ENCODE results near the gene CACNB1.

Gene CACNB1

DNA sequence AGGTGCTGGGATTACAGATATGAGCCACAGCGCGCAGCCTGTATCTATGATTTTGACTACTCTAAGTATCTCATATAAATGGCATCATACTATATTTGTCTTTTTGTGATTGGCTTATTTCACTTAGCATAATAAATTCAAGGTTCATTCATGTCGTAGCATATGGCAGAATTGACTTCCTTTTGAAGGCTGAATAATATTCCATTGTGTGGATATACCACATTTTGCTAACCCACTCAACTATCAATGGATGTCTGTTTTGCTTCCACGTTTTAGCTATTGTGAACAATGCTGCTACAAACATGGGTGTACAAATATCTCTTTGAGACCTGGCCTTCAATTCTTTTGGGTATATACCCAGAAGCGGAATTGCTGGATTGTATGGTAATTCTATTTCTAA lies 56.2 kb downstream of the CACNB1 start:
- H3K4me3 ChIP-seq (ENCODE audit: control insufficient read depth, low read depth, low read length): no peak overlapping the region
- no peak for DNase-seq (ENCODE audit: low read depth)
- TF ChIP-seq, protein P1, sequence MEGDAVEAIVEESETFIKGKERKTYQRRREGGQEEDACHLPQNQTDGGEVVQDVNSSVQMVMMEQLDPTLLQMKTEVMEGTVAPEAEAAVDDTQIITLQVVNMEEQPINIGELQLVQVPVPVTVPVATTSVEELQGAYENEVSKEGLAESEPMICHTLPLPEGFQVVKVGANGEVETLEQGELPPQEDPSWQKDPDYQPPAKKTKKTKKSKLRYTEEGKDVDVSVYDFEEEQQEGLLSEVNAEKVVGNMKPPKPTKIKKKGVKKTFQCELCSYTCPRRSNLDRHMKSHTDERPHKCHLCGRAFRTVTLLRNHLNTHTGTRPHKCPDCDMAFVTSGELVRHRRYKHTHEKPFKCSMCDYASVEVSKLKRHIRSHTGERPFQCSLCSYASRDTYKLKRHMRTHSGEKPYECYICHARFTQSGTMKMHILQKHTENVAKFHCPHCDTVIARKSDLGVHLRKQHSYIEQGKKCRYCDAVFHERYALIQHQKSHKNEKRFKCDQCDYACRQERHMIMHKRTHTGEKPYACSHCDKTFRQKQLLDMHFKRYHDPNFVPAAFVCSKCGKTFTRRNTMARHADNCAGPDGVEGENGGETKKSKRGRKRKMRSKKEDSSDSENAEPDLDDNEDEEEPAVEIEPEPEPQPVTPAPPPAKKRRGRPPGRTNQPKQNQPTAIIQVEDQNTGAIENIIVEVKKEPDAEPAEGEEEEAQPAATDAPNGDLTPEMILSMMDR (IDR thresholded peaks at IDR 0.05; ENCODE audit: control insufficient read depth, insufficient read depth, low read depth, low read length, missing control alignments): no peak

DNA sequence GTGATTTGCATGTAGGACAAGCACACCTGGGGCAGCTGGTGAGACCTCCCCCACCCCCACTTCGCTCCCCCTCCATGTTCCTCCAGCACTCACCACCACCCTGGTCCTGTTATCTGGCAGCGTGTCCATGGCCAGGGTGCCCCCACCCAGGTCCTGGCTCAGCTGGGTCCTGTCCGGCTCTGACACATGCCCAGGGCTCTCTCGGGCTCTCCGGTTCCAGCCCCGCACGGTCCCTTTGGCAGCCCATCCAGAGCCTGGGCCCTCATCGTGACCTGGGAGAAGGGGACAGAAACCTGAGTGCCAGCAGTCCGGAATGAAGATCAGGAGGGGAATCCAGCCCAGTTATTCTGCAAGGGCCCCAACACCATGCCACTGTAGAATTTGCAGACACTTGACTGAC lies 57.9 kb downstream of the CACNB1 start:
- DNase-seq (ENCODE audit: low read depth): no peak
- TF ChIP-seq, protein P1 (IDR thresholded peaks at IDR 0.05; ENCODE audit: control insufficient read depth, insufficient read depth, low read depth, low read length, missing control alignments): no peak
- H3K4me3 ChIP-seq (ENCODE audit: control insufficient read depth, low read depth, low read length): no peak overlapping the region

DNA sequence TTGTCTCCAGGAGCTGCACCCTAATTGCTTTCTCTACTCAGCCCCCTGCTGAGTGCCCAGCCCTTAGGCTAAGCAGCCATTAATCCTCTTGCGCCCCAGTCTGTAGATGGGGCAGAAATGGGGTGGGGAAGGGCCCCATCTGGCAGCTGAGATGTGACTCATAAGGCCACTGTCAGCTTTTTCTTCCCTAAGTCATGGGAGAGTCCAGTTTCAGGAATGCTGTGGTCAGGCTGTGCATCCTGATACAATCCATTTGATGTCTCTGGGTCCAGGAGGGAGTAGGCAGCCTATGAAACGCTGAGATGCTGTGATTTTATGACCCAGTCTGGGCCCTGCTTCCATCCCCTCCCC lies 58.3 kb downstream of the CACNB1 start:
- H3K4me3 ChIP-seq (ENCODE audit: control insufficient read depth, low read depth, low read length): peak overlapping the region; percentile 4; the same call in 1 of the 2 replicates
- DNase-seq (ENCODE audit: low read depth): peak; percentile 70
- TF ChIP-seq, protein P1 (IDR thresholded peaks at IDR 0.05; ENCODE audit: control insufficient read depth, insufficient read depth, low read depth, low read length, missing control alignments): no peak

DNA sequence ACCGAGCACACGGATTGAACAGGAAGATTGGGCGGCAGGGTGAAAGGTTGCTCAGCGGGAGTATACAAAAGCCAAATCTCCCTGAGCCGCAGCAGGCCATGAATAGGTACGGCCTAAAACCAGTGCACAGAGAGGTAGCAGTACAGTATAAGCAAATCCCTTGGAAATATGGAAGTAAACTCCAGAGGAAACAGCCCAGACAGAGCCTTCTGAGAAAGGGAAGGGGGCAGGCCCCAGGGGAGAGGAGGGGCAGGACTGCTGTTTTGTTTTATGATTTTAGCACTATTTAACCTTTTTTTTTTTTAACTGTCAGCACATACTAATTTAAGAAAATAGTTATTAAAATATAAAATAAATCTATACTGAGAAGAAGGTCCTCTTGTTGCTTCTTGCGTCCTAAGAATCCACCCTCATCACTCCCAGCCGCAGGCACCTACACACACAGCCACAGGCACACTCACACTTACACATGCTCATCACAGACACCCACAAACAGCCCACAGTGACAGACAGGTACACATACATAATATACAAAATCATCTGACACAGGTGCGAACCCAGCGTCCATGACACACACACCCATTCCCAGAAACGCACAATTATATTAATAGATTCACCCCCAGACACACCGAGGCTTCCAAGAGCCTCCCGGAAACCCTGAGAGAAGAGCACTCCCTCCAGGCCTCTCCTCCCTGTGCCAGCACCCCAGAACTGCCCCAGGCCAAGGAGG lies 58.9 kb downstream of the CACNB1 start:
- TF ChIP-seq, protein P1 (IDR thresholded peaks at IDR 0.05; ENCODE audit: control insufficient read depth, insufficient read depth, low read depth, low read length, missing control alignments): no peak
- peak overlapping the region; percentile 4; the same call in 1 of the 2 replicates for H3K4me3 ChIP-seq (ENCODE audit: control insufficient read depth, low read depth, low read length)
- no peak for DNase-seq (ENCODE audit: low read depth)

DNA sequence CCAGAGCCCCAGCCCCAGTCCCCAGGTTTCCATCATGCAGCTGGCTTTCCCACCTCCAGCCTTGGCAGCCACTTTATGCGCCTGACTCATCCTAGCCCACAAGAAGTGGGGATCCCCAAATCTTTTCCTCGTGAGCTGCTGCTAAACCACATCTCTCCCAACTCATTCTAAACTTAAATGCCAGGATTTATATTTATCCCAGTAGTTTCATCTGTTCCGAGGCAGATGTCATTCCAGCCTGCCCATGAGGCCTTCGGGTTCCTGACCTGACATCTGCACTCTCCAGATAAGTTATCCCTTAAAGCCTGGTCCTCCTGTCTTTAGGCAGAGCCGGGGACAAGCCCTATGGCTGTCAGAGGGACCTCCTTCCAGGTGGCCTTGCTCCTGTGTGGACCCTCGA lies 62.6 kb downstream of the CACNB1 start:
- no peak overlapping the region for H3K4me3 ChIP-seq (ENCODE audit: control insufficient read depth, low read depth, low read length)
- TF ChIP-seq, protein P1 (IDR thresholded peaks at IDR 0.05; ENCODE audit: control insufficient read depth, insufficient read depth, low read depth, low read length, missing control alignments): no peak
- DNase-seq (ENCODE audit: low read depth): no peak

DNA sequence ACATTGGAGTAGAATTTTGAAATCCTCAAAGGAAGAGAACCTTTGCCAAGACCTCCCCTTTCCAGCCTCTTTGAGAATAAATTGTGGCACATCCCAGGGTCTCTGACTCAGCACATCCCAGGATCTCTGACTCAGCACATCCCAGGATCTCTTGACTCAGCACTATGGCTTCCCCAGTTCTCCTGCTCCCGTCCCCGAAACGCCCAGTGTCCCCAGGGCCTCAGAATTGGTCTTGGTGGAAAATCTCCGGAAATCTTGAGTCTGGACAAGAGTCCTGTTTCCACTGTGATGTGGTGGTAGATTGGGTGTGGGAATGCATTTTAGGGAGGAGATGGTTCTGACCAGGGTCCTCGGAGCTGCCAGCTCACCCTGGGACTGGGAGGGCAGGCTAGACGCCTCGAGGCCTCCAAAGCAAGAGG lies 65.3 kb downstream of the CACNB1 start:
- no peak for DNase-seq (ENCODE audit: low read depth)
- no peak overlapping the region for H3K4me3 ChIP-seq (ENCODE audit: control insufficient read depth, low read depth, low read length)
- TF ChIP-seq, protein P1 (IDR thresholded peaks at IDR 0.05; ENCODE audit: control insufficient read depth, insufficient read depth, low read depth, low read length, missing control alignments): no peak
